Neural progenitor cell (in vitro differentiated cells): Measurements from ENCODE around the gene ITIH6. TPM values are rescaled to one million over a fixed set of nuclear protein-coding genes. Genes with fewer than 3 reads are reported as not detected.

ENCODE experiments used
- DNase-seq: peaks from one replicate; pipeline ENCODE4 v3.0.0-alpha.2; 2016; ENCODE audit warnings: low spot score
- H2AFZ ChIP-seq: fragments of 200-600 bp; sonication (generic); replicated peaks from 2 replicates; pipeline ENCODE4 v1.6.1; 2016; ENCODE audit warnings: antibody characterized with exemption
- H3F3A ChIP-seq: fragments of 200-600 bp; sonication (generic); 2 replicates; pipeline ENCODE4 v1.6.1; 2016; ENCODE audit warnings: antibody characterized with exemption, low read depth
- H3K27ac ChIP-seq: fragments of 200-600 bp; sonication (generic); 2 replicates; pipeline ENCODE4 v1.5.1; 2016; ENCODE audit warnings: mild to moderate bottlenecking
- H3K27me3 ChIP-seq: fragments of 200-600 bp; sonication (generic); 2 replicates; pipeline ENCODE4 v1.6.1; 2016; ENCODE audit warnings: mild to moderate bottlenecking, moderate library complexity
- H3K36me3 ChIP-seq: fragments of 200-600 bp; sonication (generic); 2 replicates; pipeline ENCODE4 v1.5.1; 2016
- H3K4me1 ChIP-seq: fragments of 200-600 bp; sonication (generic); 2 replicates; pipeline ENCODE4 v1.6.1; 2016; ENCODE audit warnings: mixed run types
- H3K4me2 ChIP-seq: fragments of 200-600 bp; sonication (generic); 2 replicates; pipeline ENCODE4 v1.6.1; 2016
- H3K4me3 ChIP-seq: fragments of 200-600 bp; sonication (generic); 2 replicates; pipeline ENCODE4 v1.5.1; 2016
- H3K79me2 ChIP-seq: fragments of 200-600 bp; sonication (generic); 2 replicates; pipeline ENCODE4 v1.6.1; 2016; ENCODE audit warnings: low read depth
- H3K9ac ChIP-seq: fragments of 200-600 bp; sonication (generic); 2 replicates; pipeline ENCODE4 v1.6.1; 2016
- H3K9me3 ChIP-seq: fragments of 200-600 bp; sonication (generic); 2 replicates; pipeline ENCODE4 v1.5.1; 2016; ENCODE audit warnings: low read depth
- H4K20me1 ChIP-seq: fragments of 200-600 bp; sonication (generic); 2 replicates; pipeline ENCODE4 v1.6.1; 2016; ENCODE audit warnings: low read depth
- H3K27ac Mint-ChIP-seq: 3 replicates; pipeline ENCODE4 v1.8.0; 2021; ENCODE audit warnings: mixed read lengths
- H3K27me3 Mint-ChIP-seq: 2 replicates; pipeline ENCODE4 v1.8.0; 2022; ENCODE audit warnings: low read depth, mild to moderate bottlenecking, inconsistent platforms, moderate library complexity, mixed read lengths; ENCODE audit not compliant: insufficient read depth
- H3K36me3 Mint-ChIP-seq: 3 replicates; pipeline ENCODE4 v1.8.0; 2021; ENCODE audit warnings: mixed read lengths
- H3K4me1 Mint-ChIP-seq: 3 replicates; pipeline ENCODE4 v1.8.0; 2021; ENCODE audit warnings: mixed read lengths
- H3K4me3 Mint-ChIP-seq: 3 replicates; pipeline ENCODE4 v1.8.0; 2021; ENCODE audit warnings: mild to moderate bottlenecking, moderate library complexity, mixed read lengths
- H3K9me3 Mint-ChIP-seq: 3 replicates; pipeline ENCODE4 v1.8.0; 2020; ENCODE audit warnings: mixed read lengths
- CTCF ChIP-seq: fragments of 200-600 bp; sonication (generic); IDR thresholded peaks from 2 replicates; pipeline ENCODE4 v1.5.1; 2017; ENCODE audit warnings: antibody characterized with exemption, mild to moderate bottlenecking
- EZH2 ChIP-seq: fragments of 200-600 bp; sonication (generic); IDR thresholded peaks from 2 replicates; pipeline ENCODE4 v1.6.1; 2017; ENCODE audit warnings: antibody characterized with exemption, mild to moderate bottlenecking, moderate library complexity
- EZH2phosphoT487 ChIP-seq: fragments of 200-600 bp; sonication (generic); IDR thresholded peaks from 2 replicates; pipeline ENCODE4 v1.6.1; 2017; ENCODE audit warnings: antibody characterized with exemption
- total RNA-seq: library from RNA; depleted of rRNA; stranded (reverse); fragments of >200 nt; gene quantifications from 2 replicates; pipeline ENCODE4 v1.2.3, GENCODE V29; 2015; ENCODE audit warnings: low replicate concordance

ITIH6 gene
- total RNA-seq, 1 donor from 2014 or later: not detected

- no peak overlapping the region for H3K4me3 ChIP-seq
- no peaks in the 10 kb centered on the region for H3K36me3 ChIP-seq
- no peak for DNase-seq
- H3K79me2 ChIP-seq: no peaks in the 10 kb centered on the region
- no peak overlapping the region for H3K27ac ChIP-seq
- no peak overlapping the region for H3K4me2 ChIP-seq
- peaks cover 6% of the 10 kb centered on the region for H3K4me1 Mint-ChIP-seq
- H2AFZ ChIP-seq: no peak overlapping the region
- TF ChIP-seq EZH2 (no peak), CTCF (no peak), EZH2phosphoT487 (no peak)
- H3K36me3 Mint-ChIP-seq: peaks cover 4% of the 10 kb centered on the region
- H3K9me3 ChIP-seq: no peaks in the 10 kb centered on the region
- no peak overlapping the region for H3K4me3 Mint-ChIP-seq
- H3F3A ChIP-seq: no peaks in the 10 kb centered on the region
- H3K9me3 Mint-ChIP-seq: peaks cover 10% of the 10 kb centered on the region
- no peak overlapping the region for H3K9ac ChIP-seq
- peaks cover 11% of the 10 kb centered on the region for H3K27me3 Mint-ChIP-seq
- no peaks in the 10 kb centered on the region for H3K4me1 ChIP-seq
- no peak overlapping the region for H3K27ac Mint-ChIP-seq
- H4K20me1 ChIP-seq: no peaks in the 10 kb centered on the region
- H3K27me3 ChIP-seq: no peaks in the 10 kb centered on the region
Observed at GRCh38 chrX:54820737-54821136, 22.7 kb upstream of the ITIH6 start.

- Mint-ChIP-seq H3K27ac (no peak overlapping the region), H3K4me1 (peaks cover 6% of the 10 kb centered on the region), H3K36me3 (peaks cover 8% of the 10 kb centered on the region), H3K4me3 (no peak overlapping the region), H3K9me3 (peaks cover 8% of the 10 kb centered on the region), H3K27me3 (peaks cover 15% of the 10 kb centered on the region)
- H3K27ac ChIP-seq: no peak overlapping the region
- H4K20me1 ChIP-seq: no peaks in the 10 kb centered on the region
- no peak overlapping the region for H2AFZ ChIP-seq
- H3K36me3 ChIP-seq: no peaks in the 10 kb centered on the region
- no peak overlapping the region for H3K4me3 ChIP-seq
- H3K4me2 ChIP-seq: no peak overlapping the region
- no peaks in the 10 kb centered on the region for H3K27me3 ChIP-seq
- no peaks in the 10 kb centered on the region for H3K4me1 ChIP-seq
- no peaks in the 10 kb centered on the region for H3F3A ChIP-seq
- TF ChIP-seq EZH2: no peak
- no peak for TF ChIP-seq CTCF
- no peak for DNase-seq
- no peaks in the 10 kb centered on the region for H3K79me2 ChIP-seq
- H3K9ac ChIP-seq: no peak overlapping the region
- no peaks in the 10 kb centered on the region for H3K9me3 ChIP-seq
Observed at GRCh38 chrX:54819201-54819600, 21.1 kb upstream of the ITIH6 start.

- H3K27ac ChIP-seq: no peak overlapping the region
- no peak overlapping the region for H2AFZ ChIP-seq
- H3K36me3 Mint-ChIP-seq: peaks cover 16% of the 10 kb centered on the region
- no peak overlapping the region for H3K27ac Mint-ChIP-seq
- H3F3A ChIP-seq: no peaks in the 10 kb centered on the region
- no peak for TF ChIP-seq EZH2phosphoT487
- no peak for TF ChIP-seq CTCF
- no peak for TF ChIP-seq EZH2
- H3K36me3 ChIP-seq: no peaks in the 10 kb centered on the region
- no peaks in the 10 kb centered on the region for H3K4me1 ChIP-seq
- H3K27me3 ChIP-seq: no peaks in the 10 kb centered on the region
- H3K27me3 Mint-ChIP-seq: peaks cover 18% of the 10 kb centered on the region
- no peaks in the 10 kb centered on the region for H4K20me1 ChIP-seq
- H3K79me2 ChIP-seq: no peaks in the 10 kb centered on the region
- no peak overlapping the region for H3K4me2 ChIP-seq
- H3K4me3 Mint-ChIP-seq: no peak overlapping the region
- no peak overlapping the region for H3K4me3 ChIP-seq
- no peaks in the 10 kb centered on the region for H3K9me3 ChIP-seq
- peaks cover 8% of the 10 kb centered on the region for H3K9me3 Mint-ChIP-seq
- H3K4me1 Mint-ChIP-seq: peaks cover 4% of the 10 kb centered on the region
- no peak overlapping the region for H3K9ac ChIP-seq
- DNase-seq: no peak
Observed at GRCh38 chrX:54818221-54818620, 20.2 kb upstream of the ITIH6 start.
